Esophagus muscularis mucosa (tissue), 4 donors: ENCODE data around the gene RIPK3.

Source experiments
- CTCF ChIP-seq, 3 experiments: fragments of 200-600 bp in 2 of 3; fragments of 450-650 bp in 1 of 3; sonication (generic) in 2 of 3; IDR thresholded peaks; one replicate each; pipeline ENCODE4 v1.5.1; 2017 to 2019; ENCODE audit warnings: antibody characterized with exemption in 3 of 3, mild to moderate bottlenecking in 2 of 3, moderate library complexity in 1 of 3
- EP300 ChIP-seq: sonication (generic); formaldehyde crosslinking; IDR thresholded peaks from one replicate; pipeline ENCODE4 v1.6.1; 2017; ENCODE audit warnings: antibody characterized with exemption
- POLR2A ChIP-seq: fragments of 450-650 bp; IDR thresholded peaks from one replicate; pipeline ENCODE4 v1.6.1; 2017; ENCODE audit warnings: antibody characterized with exemption, moderate library complexity, mild to moderate bottlenecking, low read depth

- TF ChIP-seq POLR2A (no peak), CTCF (IDR thresholded peaks at IDR 0.05) (no peak), EP300 (no peak)
These were observed 44.4 kb upstream of the RIPK3 start for GRCh38 chr14:24384169-24384568.
